A549 treated with dexamethasone at 1 μM for 4 hours (cell line): ENCODE measurements around the gene TMEM129. TPM values are rescaled to one million over a fixed set of nuclear protein-coding genes. Genes with fewer than 3 reads are reported as not detected.

Experiments
- total RNA-seq: library from RNA; stranded (reverse); fragments of 200-300 nt; extraction: Qiagen RNA extraction; gene quantifications from 5 replicates; pipeline ENCODE4 v1.2.3, GENCODE V29; 2022

The TMEM129 gene, protein sequence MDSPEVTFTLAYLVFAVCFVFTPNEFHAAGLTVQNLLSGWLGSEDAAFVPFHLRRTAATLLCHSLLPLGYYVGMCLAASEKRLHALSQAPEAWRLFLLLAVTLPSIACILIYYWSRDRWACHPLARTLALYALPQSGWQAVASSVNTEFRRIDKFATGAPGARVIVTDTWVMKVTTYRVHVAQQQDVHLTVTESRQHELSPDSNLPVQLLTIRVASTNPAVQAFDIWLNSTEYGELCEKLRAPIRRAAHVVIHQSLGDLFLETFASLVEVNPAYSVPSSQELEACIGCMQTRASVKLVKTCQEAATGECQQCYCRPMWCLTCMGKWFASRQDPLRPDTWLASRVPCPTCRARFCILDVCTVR
- total RNA-seq, result 16.0 to 25.7 TPM (median 21.9 TPM) in 5 replicates

DNA sequence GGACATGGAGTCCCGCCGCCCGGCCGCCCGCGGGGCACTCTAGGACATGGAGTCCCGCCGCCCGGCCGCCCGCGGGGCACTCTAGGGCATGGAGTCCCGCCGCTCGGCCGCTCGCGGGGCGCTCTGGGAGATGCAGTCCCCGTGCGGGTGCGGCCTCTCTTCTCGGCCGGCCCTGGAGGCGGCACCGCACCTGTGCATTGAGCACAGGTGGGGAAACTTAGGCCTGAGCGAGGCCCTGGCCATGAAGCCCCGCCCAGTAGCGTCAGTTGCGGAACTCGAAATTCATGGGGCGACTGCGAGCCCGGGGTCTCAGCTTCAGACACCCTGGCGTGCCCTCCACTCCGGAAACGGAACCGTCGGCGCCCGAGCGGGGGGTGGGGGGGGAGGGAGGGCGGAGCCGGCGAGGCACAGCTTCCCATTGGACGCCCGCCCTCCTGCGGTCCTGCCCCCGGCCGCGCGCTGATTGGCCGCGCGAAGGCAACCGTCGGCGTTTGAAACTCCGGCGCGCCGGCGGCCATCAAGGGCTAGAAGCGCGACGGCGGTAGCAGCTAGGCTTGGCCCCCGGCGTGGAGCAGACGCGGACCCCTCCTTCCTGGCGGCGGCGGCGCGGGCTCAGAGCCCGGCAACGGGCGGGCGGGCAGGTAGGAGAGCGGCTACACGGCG lies at the start of gene TMEM129, which contains the start of gene TACC3:
Gene TMEM129 (minus strand): TSS at position 321 of the 663 bp plus-strand sequence. CDS start 486 bp downstream, outside the sequence.
Gene TACC3 (plus strand): TSS at position 519 of the 663 bp plus-strand sequence. CDS start 1,901 bp downstream, outside the sequence.

DNA sequence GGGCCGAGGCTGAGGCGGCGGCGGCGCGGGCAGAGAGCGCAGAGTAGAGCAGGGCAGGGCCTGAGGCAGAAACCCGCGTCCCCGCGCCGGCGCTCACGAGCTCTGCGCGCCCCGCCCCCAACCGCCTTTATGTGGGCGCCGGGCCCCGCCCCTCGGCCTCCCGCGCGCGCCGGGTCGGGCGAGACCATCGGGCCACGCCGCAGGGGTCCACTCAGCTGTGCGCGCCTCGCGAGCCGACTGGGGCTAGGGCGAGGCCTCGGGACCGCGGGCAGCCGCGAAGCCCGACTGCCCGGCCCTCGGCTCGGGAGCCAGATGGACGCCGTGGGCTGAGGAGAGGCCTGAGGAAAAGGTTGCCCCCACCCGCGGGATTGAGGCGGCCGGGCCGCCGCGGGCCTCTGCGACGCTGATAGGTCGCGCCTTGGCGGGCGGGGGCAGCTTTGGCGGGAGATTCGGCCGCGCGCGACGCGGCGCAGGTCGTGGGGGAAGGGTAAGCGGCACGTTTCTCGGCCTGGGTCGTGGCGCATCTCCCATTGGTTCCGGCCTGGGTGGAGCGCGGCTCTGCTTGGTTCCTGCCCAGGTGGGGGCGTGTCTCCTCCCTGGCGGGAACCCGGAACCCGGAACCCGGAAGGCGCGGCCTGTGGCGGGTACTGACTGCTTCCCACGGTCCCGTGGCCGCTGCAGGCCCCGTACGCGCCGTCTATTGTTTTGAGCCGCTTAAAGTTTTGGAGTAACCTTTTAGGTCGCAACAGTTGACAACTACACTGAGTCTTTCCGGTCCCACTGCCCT lies 8.7 kb downstream of the TMEM129 start, which contains the start of gene SLBP:
Gene SLBP (minus strand): TSS at position 104 of the 787 bp plus-strand sequence. CDS start 131 bp downstream, outside the sequence.

DNA sequence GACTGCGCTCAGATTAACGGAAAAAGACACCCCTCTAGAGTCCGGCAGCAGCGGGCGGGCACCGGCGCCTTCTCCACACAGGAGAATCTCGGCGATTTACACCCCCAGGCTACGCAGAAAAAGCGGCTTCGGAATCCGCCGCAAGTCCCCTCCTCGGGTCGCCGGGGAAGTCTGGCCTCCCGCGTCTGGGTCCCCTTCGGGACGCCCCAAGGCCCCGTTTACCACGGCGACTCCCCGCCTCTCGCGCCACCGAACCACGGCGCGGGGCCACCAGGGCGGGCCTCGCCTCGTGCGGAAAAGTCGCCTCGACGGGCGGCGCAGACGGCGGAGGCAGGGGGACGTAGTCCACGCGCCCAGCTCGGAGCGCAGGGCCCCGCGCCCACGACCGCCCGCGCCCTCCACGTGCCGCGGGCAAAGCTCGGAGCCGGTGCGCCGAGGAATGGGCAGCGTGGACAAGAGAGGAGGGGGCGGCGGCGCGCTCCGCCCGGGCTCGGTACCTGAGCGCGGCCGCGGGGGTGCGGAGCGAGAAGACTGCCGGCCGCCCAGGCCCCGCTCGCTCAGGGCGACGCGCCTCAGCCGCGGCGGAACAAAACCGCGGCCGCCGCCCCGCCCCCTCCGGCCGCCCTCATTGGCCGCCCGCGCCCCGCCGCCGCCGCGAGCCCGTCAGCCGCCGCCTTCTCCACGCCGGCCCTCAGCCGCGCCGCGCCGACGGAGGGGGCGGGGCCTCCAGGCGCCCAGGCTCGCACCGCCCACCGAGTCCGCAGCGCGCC lies 37.2 kb downstream of the TMEM129 start, which contains the start of gene FAM53A:
Gene FAM53A (minus strand): TSS at position 578 of the 770 bp plus-strand sequence. CDS start 15,572 bp downstream, outside the sequence.

Other genes starting within 250 kb of the TMEM129 start
- gene FAM53A, start 37.0 kb downstream of the TMEM129 start, total RNA-seq, result 0.59 to 1.4 TPM (median 0.98 TPM) in 5 replicates
- 62.3 to 98.1 TPM (median 66.4 TPM) in 5 replicates for gene SLBP, start 9.0 kb downstream of the TMEM129 start, total RNA-seq
- gene TACC3, start 198 bp upstream of the TMEM129 start, total RNA-seq, result 72.9 to 89.8 TPM (median 86.3 TPM) in 5 replicates
- gene FGFR3, start 72.0 kb upstream of the TMEM129 start, total RNA-seq, result 1.0 to 2.5 TPM (median 2.3 TPM) in 5 replicates
- gene LETM1, start 134.8 kb upstream of the TMEM129 start, total RNA-seq, result 20.1 to 33.2 TPM (median 32.2 TPM) in 5 replicates
- gene NSD2, start 150.1 kb upstream of the TMEM129 start, total RNA-seq, result 35.1 to 50.6 TPM (median 46.8 TPM) in 5 replicates